SH-SY5Y (cell line): Measurements from ENCODE around the gene BMAL2.

Experiments used
- GATA2 ChIP-seq: IDR thresholded peaks from 2 replicates; pipeline ENCODE4 v1.6.1; 2011; ENCODE audit warnings: mild to moderate bottlenecking, low read depth, low read length
- GATA3 ChIP-seq: IDR thresholded peaks from 2 replicates; pipeline ENCODE4 v1.6.1; 2011; ENCODE audit warnings: low read depth, mild to moderate bottlenecking, low read length, moderate library complexity

GRCh38 chr12:27319848-27320247 lies 12.8 kb upstream of the BMAL2 start:
- TF ChIP-seq GATA2 (no peak), GATA3 (no peak)
